Fibroblast of skin of back (primary cell): ENCODE data around the gene KAZN.

ENCODE experiments used
- DNase-seq: peaks from one replicate; pipeline ENCODE4 v3.0.0-alpha.2; 2013

The KAZN gene

GRCh38 chr1:14803002-14803789 lies 204.7 kb downstream of the KAZN start:
- DNase-seq, result no peak

- DNase-seq, result no peak
Measured at GRCh38 chr1:14804626-14805025, 206.1 kb downstream of the KAZN start.

GRCh38 chr1:14806772-14807171 lies 208.3 kb downstream of the KAZN start:
- no peak for DNase-seq

GRCh38 chr1:14808768-14809167 lies 210.3 kb downstream of the KAZN start:
- no peak for DNase-seq

- DNase-seq, result no peak
Measured at GRCh38 chr1:14809191-14809981, 210.9 kb downstream of the KAZN start.

- DNase-seq, result peak; percentile 42
Measured at GRCh38 chr1:14810595-14811361, 212.3 kb downstream of the KAZN start.

GRCh38 chr1:14811573-14811972 lies 213.1 kb downstream of the KAZN start:
- peak; percentile 26 for DNase-seq

GRCh38 chr1:14812189-14812588 lies 213.7 kb downstream of the KAZN start:
- no peak for DNase-seq

GRCh38 chr1:14815175-14815877 lies 216.8 kb downstream of the KAZN start:
- DNase-seq, result no peak

GRCh38 chr1:14817223-14818170 lies 219.0 kb downstream of the KAZN start:
- no peak for DNase-seq

- DNase-seq, result no peak
Measured at GRCh38 chr1:14820295-14821085, 222.0 kb downstream of the KAZN start.

GRCh38 chr1:14822493-14822892 lies 224.0 kb downstream of the KAZN start:
- DNase-seq, result peak; percentile 34

- no peak for DNase-seq
Measured at GRCh38 chr1:14822996-14823395, 224.5 kb downstream of the KAZN start.

- DNase-seq, result no peak
Measured at GRCh38 chr1:14824314-14824915, 225.9 kb downstream of the KAZN start.

- no peak for DNase-seq
Measured at GRCh38 chr1:14825396-14825795, 226.9 kb downstream of the KAZN start.

GRCh38 chr1:14826172-14826636 lies 227.7 kb downstream of the KAZN start:
- DNase-seq, result peak; percentile 74

- DNase-seq, result no peak
Measured at GRCh38 chr1:14826731-14827326, 228.3 kb downstream of the KAZN start.

- no peak for DNase-seq
Measured at GRCh38 chr1:14827870-14828269, 229.4 kb downstream of the KAZN start.

- DNase-seq, result no peak
Measured at GRCh38 chr1:14828665-14829064, 230.2 kb downstream of the KAZN start.
